Ishikawa (cell line): ENCODE results near the gene ZNF273.

Experiments
- CEBPB ChIP-seq: IDR thresholded peaks from 2 replicates; pipeline ENCODE4 v1.6.1; 2012
- CREB1 ChIP-seq: IDR thresholded peaks from 2 replicates; pipeline ENCODE4 v1.6.1; 2012; ENCODE audit warnings: low read depth
- EGR1 ChIP-seq: IDR thresholded peaks from 2 replicates; pipeline ENCODE4 v1.6.1; 2012
- EP300 ChIP-seq: IDR thresholded peaks from 2 replicates; pipeline ENCODE4 v1.6.1; 2012; ENCODE audit warnings: borderline replicate concordance
- FOXM1 ChIP-seq: IDR thresholded peaks from 2 replicates; pipeline ENCODE4 v1.6.1; 2012; ENCODE audit warnings: low read depth, borderline replicate concordance
- NFIC ChIP-seq: IDR thresholded peaks from 2 replicates; pipeline ENCODE4 v1.6.1; 2012
- RAD21 ChIP-seq: IDR thresholded peaks from 2 replicates; pipeline ENCODE4 v1.6.1; 2012; ENCODE audit warnings: low read depth
- TAF1 ChIP-seq: IDR thresholded peaks from 2 replicates; pipeline ENCODE4 v1.6.1; 2012; ENCODE audit warnings: low read depth, mild to moderate bottlenecking
- TCF12 ChIP-seq: IDR thresholded peaks from 2 replicates; pipeline ENCODE4 v1.6.1; 2012; ENCODE audit warnings: low read depth
- TEAD4 ChIP-seq: IDR thresholded peaks from 2 replicates; pipeline ENCODE4 v1.6.1; 2012
- YY1 ChIP-seq: IDR thresholded peaks from 2 replicates; pipeline ENCODE4 v1.6.1; 2012; ENCODE audit warnings: low read depth
- ZBTB7A ChIP-seq: IDR thresholded peaks from 2 replicates; pipeline ENCODE4 v1.6.1; 2012; ENCODE audit warnings: low read depth
- TF ChIP-seq, protein P1 (sequence below): IDR thresholded peaks from 2 replicates; pipeline ENCODE4 v1.6.1; 2012
- TF ChIP-seq, protein P2 (sequence below): IDR thresholded peaks from 2 replicates; pipeline ENCODE4 v1.6.1; 2012
- TF ChIP-seq, protein P3 (sequence below): IDR thresholded peaks from 2 replicates; pipeline ENCODE4 v1.6.1; 2012; ENCODE audit warnings: low read depth, mild to moderate bottlenecking

ZNF273 gene

GRCh38 chr7:64905133-64905532 lies 2.1 kb downstream of the ZNF273 start:
- no peak for TF ChIP-seq CREB1
- TF ChIP-seq FOXM1: no peak
- TF ChIP-seq EGR1: no peak
- no peak for TF ChIP-seq TEAD4
- TF ChIP-seq, protein P1, sequence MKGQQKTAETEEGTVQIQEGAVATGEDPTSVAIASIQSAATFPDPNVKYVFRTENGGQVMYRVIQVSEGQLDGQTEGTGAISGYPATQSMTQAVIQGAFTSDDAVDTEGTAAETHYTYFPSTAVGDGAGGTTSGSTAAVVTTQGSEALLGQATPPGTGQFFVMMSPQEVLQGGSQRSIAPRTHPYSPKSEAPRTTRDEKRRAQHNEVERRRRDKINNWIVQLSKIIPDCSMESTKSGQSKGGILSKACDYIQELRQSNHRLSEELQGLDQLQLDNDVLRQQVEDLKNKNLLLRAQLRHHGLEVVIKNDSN: no peak
- no peak for TF ChIP-seq TAF1
- no peak for TF ChIP-seq CEBPB
- TF ChIP-seq, protein P2, sequence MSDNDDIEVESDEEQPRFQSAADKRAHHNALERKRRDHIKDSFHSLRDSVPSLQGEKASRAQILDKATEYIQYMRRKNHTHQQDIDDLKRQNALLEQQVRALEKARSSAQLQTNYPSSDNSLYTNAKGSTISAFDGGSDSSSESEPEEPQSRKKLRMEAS: no peak
- TF ChIP-seq YY1: no peak

GRCh38 chr7:64905547-64905946 lies 2.5 kb downstream of the ZNF273 start:
- TF ChIP-seq YY1 (no peak), EP300 (no peak)

- TF ChIP-seq ZBTB7A: no peak
- TF ChIP-seq RAD21: no peak
- TF ChIP-seq CEBPB: no peak
- TF ChIP-seq NFIC: no peak
- TF ChIP-seq EGR1: no peak
- TF ChIP-seq TAF1: no peak
- no peak for TF ChIP-seq FOXM1
- TF ChIP-seq TEAD4: no peak
- TF ChIP-seq, protein P2: no peak
- TF ChIP-seq, protein P3, sequence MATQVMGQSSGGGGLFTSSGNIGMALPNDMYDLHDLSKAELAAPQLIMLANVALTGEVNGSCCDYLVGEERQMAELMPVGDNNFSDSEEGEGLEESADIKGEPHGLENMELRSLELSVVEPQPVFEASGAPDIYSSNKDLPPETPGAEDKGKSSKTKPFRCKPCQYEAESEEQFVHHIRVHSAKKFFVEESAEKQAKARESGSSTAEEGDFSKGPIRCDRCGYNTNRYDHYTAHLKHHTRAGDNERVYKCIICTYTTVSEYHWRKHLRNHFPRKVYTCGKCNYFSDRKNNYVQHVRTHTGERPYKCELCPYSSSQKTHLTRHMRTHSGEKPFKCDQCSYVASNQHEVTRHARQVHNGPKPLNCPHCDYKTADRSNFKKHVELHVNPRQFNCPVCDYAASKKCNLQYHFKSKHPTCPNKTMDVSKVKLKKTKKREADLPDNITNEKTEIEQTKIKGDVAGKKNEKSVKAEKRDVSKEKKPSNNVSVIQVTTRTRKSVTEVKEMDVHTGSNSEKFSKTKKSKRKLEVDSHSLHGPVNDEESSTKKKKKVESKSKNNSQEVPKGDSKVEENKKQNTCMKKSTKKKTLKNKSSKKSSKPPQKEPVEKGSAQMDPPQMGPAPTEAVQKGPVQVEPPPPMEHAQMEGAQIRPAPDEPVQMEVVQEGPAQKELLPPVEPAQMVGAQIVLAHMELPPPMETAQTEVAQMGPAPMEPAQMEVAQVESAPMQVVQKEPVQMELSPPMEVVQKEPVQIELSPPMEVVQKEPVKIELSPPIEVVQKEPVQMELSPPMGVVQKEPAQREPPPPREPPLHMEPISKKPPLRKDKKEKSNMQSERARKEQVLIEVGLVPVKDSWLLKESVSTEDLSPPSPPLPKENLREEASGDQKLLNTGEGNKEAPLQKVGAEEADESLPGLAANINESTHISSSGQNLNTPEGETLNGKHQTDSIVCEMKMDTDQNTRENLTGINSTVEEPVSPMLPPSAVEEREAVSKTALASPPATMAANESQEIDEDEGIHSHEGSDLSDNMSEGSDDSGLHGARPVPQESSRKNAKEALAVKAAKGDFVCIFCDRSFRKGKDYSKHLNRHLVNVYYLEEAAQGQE: no peak
- TF ChIP-seq EP300: no peak
- no peak for TF ChIP-seq YY1
- TF ChIP-seq, protein P1: no peak
- no peak for TF ChIP-seq TCF12
- TF ChIP-seq CREB1: no peak
Observed at GRCh38 chr7:64907641-64908326, 4.7 kb downstream of the ZNF273 start.

- TF ChIP-seq TAF1 (no peak), CEBPB (no peak), YY1 (no peak), RAD21 (no peak), CREB1 (no peak), NFIC (no peak), EP300 (no peak)
- TF ChIP-seq, protein P2: no peak
- TF ChIP-seq, protein P1: no peak
- TF ChIP-seq, protein P3: no peak
Observed at GRCh38 chr7:64908358-64908757, 5.3 kb downstream of the ZNF273 start.

- no peak for TF ChIP-seq FOXM1
- TF ChIP-seq RAD21: no peak
- TF ChIP-seq, protein P2: no peak
- TF ChIP-seq TAF1: no peak
- no peak for TF ChIP-seq CREB1
- TF ChIP-seq TCF12: no peak
- TF ChIP-seq NFIC: no peak
- no peak for TF ChIP-seq EP300
- TF ChIP-seq ZBTB7A: no peak
- TF ChIP-seq, protein P1: no peak
- TF ChIP-seq, protein P3: no peak
- TF ChIP-seq TEAD4: no peak
- TF ChIP-seq YY1: no peak
- no peak for TF ChIP-seq EGR1
Observed at GRCh38 chr7:64914557-64914956, 11.5 kb downstream of the ZNF273 start.
